Epithelial cell of esophagus (primary cell): ENCODE measurements around the gene CCDC191.

Source experiments
- DNase-seq: peaks from one replicate; pipeline ENCODE4 v3.0.0; 2010; ENCODE audit warnings: low read depth
- H3K4me3 ChIP-seq: 2 replicates; pipeline ENCODE4 v1.5.1; 2011; ENCODE audit warnings: mild to moderate bottlenecking, low read length, control low read depth
- CTCF ChIP-seq: IDR thresholded peaks from 2 replicates; pipeline ENCODE4 v1.5.1; 2011; ENCODE audit warnings: low read depth, mild to moderate bottlenecking, low read length, control low read depth, inconsistent platforms; ENCODE audit not compliant: insufficient read depth; ENCODE audit errors: missing control alignments

Gene CCDC191

GRCh38 chr3:113952921-113953320, 103.4 kb downstream of the CCDC191 start:
- H3K4me3 ChIP-seq, result no peak overlapping the region
- no peak for DNase-seq
- no peak for TF ChIP-seq CTCF

- DNase-seq, result peak; percentile 15
- no peak for TF ChIP-seq CTCF
- peak overlapping the region; percentile 63 for H3K4me3 ChIP-seq
Observed at GRCh38 chr3:113948015-113948917, 108.1 kb downstream of the CCDC191 start.

- no peak for TF ChIP-seq CTCF
- peak; percentile 52 for DNase-seq
- peak within 1 kb of the TSS; percentile 63 for H3K4me3 ChIP-seq
Observed at GRCh38 chr3:113947372-113948014, 108.8 kb downstream of the CCDC191 start, which contains the start of gene ZDHHC23. TSS of gene ZDHHC23 (plus strand) at chr3:113948013. CDS start at chr3:113948803, 790 bp downstream.

- H3K4me3 ChIP-seq, result peak overlapping the region; percentile 53
- no peak for DNase-seq
Observed at GRCh38 chr3:113946831-113947230, 109.5 kb downstream of the CCDC191 start.

GRCh38 chr3:113927556-113927955, 128.8 kb downstream of the CCDC191 start:
- TF ChIP-seq CTCF, result no peak
- no peak overlapping the region for H3K4me3 ChIP-seq

More at GRCh38 chr3:113946831-113947230, 109.5 kb downstream of the CCDC191 start:
- TF ChIP-seq CTCF, result no peak

DNA sequence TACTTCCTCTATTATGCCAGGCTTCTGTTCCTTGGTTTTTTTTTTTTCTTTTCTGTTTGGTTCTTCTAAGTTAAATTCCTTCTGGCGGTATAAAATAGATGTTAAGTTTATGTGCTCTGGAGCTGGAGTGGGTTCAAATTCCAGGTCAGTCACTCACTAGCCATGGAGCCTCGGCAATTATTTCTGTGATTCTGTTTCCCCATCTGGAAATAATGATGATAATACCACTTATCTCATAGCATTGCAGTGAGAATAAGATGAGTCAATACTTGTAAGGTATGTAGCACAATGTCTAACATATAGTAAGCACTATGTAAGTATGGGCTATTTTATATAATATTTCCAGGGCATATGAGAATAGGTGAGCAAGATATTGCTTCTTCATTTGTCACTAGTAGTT, 141.7 kb downstream of the CCDC191 start:
- peak; percentile 28 for DNase-seq
- H3K4me3 ChIP-seq, result no peak overlapping the region
- TF ChIP-seq CTCF, result no peak

More at GRCh38 chr3:113927556-113927955, 128.8 kb downstream of the CCDC191 start:
- DNase-seq, result no peak
